Neural crest cell (in vitro differentiated cells): ENCODE results near the gene TTC1. TPM values are rescaled to one million over a fixed set of nuclear protein-coding genes. Genes with fewer than 3 reads are reported as not detected.

Source experiments
- DNase-seq: peaks from one replicate; pipeline ENCODE4 v3.0.0; 2021; ENCODE audit warnings: low read depth, mixed read lengths, low spot score
- H3K27ac Mint-ChIP-seq: one replicate; pipeline ENCODE4 v1.8.0; 2021; ENCODE audit warnings: mild to moderate bottlenecking, mixed read lengths; ENCODE audit not compliant: unreplicated experiment
- H3K27me3 Mint-ChIP-seq: 2 replicates; pipeline ENCODE4 v1.8.0; 2021; ENCODE audit warnings: low read depth, mild to moderate bottlenecking, mixed read lengths
- H3K36me3 Mint-ChIP-seq: 2 replicates; pipeline ENCODE4 v1.8.0; 2021; ENCODE audit warnings: low read depth, mild to moderate bottlenecking, mixed read lengths
- H3K4me1 Mint-ChIP-seq: 2 replicates; pipeline ENCODE4 v1.8.0; 2021; ENCODE audit warnings: mixed read lengths
- H3K4me3 Mint-ChIP-seq: one replicate; pipeline ENCODE4 v1.8.0; 2021; ENCODE audit warnings: mild to moderate bottlenecking, mixed read lengths
- H3K9me3 Mint-ChIP-seq: 2 replicates; pipeline ENCODE4 v1.8.0; 2021; ENCODE audit warnings: mixed read lengths
- total RNA-seq: library from RNA; stranded (reverse); gene quantifications from 2 replicates; pipeline ENCODE4 v1.2.1, GENCODE V29; 2021
- TF ChIP-seq, protein P1 (sequence below): fragments of 200-600 bp; sonication (generic); conservative IDR thresholded peaks from 2 replicates; pipeline ENCODE4 v1.5.0; 2021; ENCODE audit warnings: antibody characterized with exemption, mild to moderate bottlenecking

The TTC1 gene
- total RNA-seq, 1 donor from 2014 or later, result 48.0 TPM

DNA sequence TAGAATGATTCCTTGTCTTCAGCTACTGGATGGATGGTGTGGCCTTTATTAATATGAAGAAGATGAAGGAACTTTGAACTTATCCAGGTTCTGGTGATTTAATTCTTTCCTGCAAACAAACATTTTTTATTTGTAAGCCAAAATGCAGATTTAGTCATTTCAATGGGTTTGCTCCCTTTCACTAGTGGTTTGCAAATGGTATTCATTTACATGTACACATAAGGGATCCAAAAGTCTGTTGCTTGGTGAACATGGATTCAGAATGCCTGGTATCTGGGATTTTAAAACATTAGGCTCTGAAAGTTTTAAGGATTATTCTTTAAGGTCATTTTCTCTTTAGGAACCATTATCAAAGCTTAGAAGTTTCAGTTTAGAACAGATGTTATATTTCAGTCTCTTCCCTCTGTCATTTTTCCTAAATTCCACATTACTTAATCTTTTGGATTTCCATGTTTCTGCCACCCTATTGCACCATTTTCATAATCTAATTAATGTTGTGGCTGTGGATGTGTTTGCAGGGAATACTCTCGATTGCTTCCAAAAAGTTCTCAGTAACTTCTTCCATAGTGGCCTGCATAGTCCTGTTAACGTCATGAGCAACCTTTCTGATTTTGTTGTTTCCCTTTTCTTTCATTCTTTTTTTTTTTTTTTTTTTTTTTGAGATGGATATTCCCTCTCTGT lies 10.1 kb downstream of the TTC1 start:
- Mint-ChIP-seq H3K4me3 (no peak overlapping the region), H3K9me3 (no peaks in the 10 kb centered on the region), H3K36me3 (peaks cover 3% of the 10 kb centered on the region), H3K4me1 (no peaks in the 10 kb centered on the region), H3K27me3 (no peaks in the 10 kb centered on the region), H3K27ac (no peak overlapping the region)
- no peak for DNase-seq
- TF ChIP-seq, protein P1, sequence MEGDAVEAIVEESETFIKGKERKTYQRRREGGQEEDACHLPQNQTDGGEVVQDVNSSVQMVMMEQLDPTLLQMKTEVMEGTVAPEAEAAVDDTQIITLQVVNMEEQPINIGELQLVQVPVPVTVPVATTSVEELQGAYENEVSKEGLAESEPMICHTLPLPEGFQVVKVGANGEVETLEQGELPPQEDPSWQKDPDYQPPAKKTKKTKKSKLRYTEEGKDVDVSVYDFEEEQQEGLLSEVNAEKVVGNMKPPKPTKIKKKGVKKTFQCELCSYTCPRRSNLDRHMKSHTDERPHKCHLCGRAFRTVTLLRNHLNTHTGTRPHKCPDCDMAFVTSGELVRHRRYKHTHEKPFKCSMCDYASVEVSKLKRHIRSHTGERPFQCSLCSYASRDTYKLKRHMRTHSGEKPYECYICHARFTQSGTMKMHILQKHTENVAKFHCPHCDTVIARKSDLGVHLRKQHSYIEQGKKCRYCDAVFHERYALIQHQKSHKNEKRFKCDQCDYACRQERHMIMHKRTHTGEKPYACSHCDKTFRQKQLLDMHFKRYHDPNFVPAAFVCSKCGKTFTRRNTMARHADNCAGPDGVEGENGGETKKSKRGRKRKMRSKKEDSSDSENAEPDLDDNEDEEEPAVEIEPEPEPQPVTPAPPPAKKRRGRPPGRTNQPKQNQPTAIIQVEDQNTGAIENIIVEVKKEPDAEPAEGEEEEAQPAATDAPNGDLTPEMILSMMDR, result no peak

DNA sequence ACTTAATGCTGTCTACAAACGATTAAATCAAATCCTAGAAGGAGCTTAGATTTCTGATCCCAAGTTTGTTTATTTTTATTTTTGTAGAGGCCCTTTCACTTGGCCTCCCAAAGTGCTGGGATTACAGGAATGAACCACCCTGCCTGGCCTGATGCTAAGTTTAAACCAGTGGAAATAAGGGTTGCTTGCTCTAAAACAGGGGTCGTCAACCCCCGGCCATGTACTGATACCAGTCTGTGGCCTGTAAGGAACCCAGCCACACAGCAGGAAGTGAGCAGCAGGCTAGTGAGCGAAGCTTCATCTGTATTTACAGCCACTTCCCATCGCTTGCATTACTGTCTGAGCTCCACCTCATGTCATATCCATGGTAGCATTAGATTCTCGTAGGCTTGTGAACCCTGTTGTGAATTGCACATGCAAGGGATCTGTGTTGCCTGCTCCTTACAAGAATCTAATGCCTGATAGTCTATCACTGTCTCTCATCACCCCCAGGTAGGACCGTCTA lies 11.4 kb downstream of the TTC1 start:
- H3K27me3 Mint-ChIP-seq, result no peaks in the 10 kb centered on the region
- H3K4me3 Mint-ChIP-seq, result no peak overlapping the region
- H3K9me3 Mint-ChIP-seq, result no peaks in the 10 kb centered on the region
- DNase-seq, result no peak
- no peaks in the 10 kb centered on the region for H3K4me1 Mint-ChIP-seq
- H3K36me3 Mint-ChIP-seq, result peaks cover 3% of the 10 kb centered on the region
- TF ChIP-seq, protein P1, result no peak
- H3K27ac Mint-ChIP-seq, result no peak overlapping the region

DNA sequence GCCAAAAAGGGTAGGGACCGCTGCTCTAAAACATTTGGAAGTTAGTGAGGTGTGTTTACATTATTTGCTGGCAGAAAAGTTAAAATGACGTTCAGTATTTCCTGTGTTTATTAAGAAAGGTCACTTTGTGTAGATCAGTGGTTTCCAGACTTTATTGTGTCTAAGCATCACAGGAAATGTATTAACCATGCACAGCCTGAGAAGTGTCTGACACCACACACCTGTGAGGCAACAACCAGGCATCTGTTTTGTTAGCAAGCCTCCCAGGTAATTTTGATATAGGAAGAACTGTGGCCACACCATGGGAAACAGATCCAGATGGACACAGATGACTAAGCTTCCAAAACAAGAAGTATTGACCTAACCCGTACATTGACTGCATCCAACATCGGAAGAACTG lies 12.0 kb downstream of the TTC1 start:
- DNase-seq, result no peak
- TF ChIP-seq, protein P1, result no peak
- Mint-ChIP-seq H3K4me3 (no peak overlapping the region), H3K4me1 (no peaks in the 10 kb centered on the region), H3K27me3 (no peaks in the 10 kb centered on the region), H3K27ac (no peak overlapping the region), H3K36me3 (peaks cover 3% of the 10 kb centered on the region), H3K9me3 (no peaks in the 10 kb centered on the region)

DNA sequence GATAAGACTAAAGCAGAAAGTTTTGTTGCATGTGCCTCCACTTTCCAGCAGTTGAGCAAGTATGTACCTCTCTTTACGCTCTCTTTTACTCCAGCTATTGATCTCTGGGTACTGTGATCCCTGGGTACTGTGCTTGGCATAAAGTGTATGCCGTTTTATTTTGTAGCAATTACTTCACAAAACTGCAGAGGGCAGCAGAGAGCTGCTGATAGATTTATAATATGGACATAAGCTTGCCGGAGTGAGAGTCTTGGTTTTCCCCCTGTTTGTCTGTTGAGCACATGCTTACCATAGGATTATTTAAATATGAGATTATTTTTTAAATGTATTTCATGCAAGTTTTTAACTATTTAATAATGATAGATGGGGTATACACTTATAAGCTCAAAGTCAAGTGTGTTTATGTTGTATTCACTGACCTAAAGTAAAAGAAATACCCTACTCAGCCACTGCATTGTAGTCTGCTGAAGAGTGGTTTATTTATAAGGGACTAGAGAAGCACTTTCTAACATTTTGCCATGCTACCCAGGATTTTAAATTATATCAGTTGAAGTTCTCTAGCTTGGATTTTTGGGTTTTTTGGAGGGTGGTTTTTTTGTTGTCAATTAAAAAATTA lies 13.0 kb downstream of the TTC1 start:
- H3K4me3 Mint-ChIP-seq, result no peak overlapping the region
- TF ChIP-seq, protein P1, result peak; percentile 87
- H3K36me3 Mint-ChIP-seq, result peaks cover 3% of the 10 kb centered on the region
- H3K9me3 Mint-ChIP-seq, result no peaks in the 10 kb centered on the region
- no peak overlapping the region for H3K27ac Mint-ChIP-seq
- H3K4me1 Mint-ChIP-seq, result no peaks in the 10 kb centered on the region
- no peaks in the 10 kb centered on the region for H3K27me3 Mint-ChIP-seq
- peak; percentile 70 for DNase-seq

DNA sequence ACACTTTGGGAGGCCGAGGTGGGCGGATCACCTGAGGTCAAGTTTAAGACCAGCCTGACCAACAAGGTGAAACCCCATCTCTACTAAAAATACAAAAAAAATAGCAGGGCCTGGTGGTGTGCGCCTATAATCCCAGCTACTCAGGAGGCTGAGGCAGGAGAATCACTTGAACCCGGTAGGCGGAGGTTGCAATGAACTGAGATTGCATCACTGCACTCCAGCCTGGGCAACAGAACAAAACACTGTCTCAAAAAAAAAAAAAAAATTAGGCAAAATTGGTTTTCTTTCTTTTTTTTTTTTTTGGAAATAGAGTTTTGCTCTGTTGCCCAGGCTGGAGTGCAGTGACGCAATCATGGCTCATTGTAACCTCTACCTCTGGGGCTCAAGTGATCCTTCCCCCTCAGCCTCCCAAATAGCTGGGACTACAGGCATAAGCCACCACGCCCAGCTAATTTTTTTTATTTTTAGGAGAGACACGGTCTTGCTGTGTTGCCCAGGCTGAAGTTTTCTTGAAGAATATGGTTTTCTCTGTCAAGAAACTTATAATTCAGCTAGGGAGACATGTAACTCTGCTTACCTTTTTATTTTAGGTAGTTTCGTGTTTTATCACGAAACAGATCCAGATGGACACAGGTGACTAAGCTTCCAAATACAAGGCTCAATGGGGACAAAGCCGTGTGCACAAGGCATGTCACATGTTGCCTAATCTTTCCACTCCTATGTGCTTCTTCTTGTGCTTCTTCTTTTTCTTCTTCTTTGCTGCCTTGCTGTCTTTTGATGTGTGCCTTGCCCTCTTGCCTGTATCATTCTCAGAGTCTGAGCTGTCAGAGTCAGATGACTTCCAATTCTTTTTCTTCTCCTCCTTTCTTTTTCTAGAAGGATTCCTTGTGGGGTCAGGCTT lies 14.3 kb downstream of the TTC1 start:
- Mint-ChIP-seq H3K27ac (no peak overlapping the region), H3K36me3 (peaks cover 3% of the 10 kb centered on the region), H3K4me1 (no peaks in the 10 kb centered on the region), H3K9me3 (no peaks in the 10 kb centered on the region), H3K4me3 (no peak overlapping the region), H3K27me3 (no peaks in the 10 kb centered on the region)
- no peak for DNase-seq
- TF ChIP-seq, protein P1, result no peak
